ENCODE results near the gene PRSS37. TPM values are rescaled to one million over a fixed set of nuclear protein-coding genes. Genes with fewer than 3 reads are reported as not detected.
"Not testable (repeated sequence)": the region's sequence is repeated elsewhere in the genome, so short reads cannot be mapped to it uniquely, and the experiment has no call there.

Gene PRSS37
- total RNA-seq, 2 donors from 2014 or later: not detected

DNA sequence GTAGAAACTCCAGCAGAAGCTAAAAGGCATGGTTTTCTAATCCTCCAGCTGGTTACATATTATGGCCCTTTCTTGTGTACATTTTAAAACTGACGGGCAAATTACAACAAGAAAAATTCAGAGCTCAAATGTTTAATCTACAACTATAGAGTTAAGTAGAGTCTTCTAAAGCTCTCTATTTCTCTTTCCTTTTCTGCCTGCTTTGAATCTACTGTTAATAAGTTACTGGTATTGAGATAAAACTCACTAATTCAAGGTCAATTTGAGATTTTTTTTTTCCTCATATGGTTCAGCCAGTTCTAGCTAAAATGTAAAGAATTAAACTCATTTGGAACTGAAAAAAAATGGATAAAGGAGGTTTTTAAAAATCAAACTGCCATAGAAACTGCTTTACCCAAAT lies 1.6 kb upstream of the PRSS37 start:
- H3K27me3 Mint-ChIP-seq: no peaks in the 10 kb centered on the region

DNA sequence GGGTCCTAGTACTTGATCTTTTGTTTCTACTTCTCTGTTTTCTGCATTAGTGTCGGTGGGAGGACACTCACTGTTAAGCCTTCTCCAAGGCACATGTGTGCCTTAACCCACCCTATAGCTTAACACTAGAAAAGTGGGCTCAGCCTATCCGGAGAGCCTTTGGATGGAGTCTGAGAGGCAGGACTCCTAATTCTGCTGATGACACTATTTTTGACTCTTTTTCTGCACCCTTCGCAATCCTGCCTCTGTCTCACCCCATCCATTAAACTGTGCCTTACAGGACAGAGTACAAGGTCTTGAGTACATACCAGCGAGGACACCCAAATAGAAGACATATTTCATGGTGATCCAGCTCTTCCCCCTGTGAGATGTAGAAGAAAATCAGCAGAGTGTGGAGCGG lies 577 bp downstream of the PRSS37 start:
- Mint-ChIP-seq H3K4me1 (no peaks in the 10 kb centered on the region), H3K36me3 (ENCODE audit: low read depth) (no peaks in the 10 kb centered on the region), H3K27me3 (no peaks in the 10 kb centered on the region), H3K27ac (no peak overlapping the region), H3K4me3 (no peak overlapping the region)
- ATAC-seq: no peak
- H3K9me3 ChIP-seq (ENCODE audit: control insufficient read depth, low read length, poor library complexity, severe bottlenecking): no peaks in the 10 kb centered on the region
- DNase-seq: no peak

More for the DNA sequence above, 1.6 kb upstream of the PRSS37 start:
- H3K4me3 Mint-ChIP-seq: no peak overlapping the region
- DNase-seq: no peak
- H3K27ac Mint-ChIP-seq: no peak overlapping the region
- no peak for ATAC-seq
- no peaks in the 10 kb centered on the region for H3K4me1 Mint-ChIP-seq
- H3K9me3 ChIP-seq (ENCODE audit: control insufficient read depth, low read length, poor library complexity, severe bottlenecking): no peaks in the 10 kb centered on the region
- no peaks in the 10 kb centered on the region for H3K36me3 Mint-ChIP-seq (ENCODE audit: low read depth)

DNA sequence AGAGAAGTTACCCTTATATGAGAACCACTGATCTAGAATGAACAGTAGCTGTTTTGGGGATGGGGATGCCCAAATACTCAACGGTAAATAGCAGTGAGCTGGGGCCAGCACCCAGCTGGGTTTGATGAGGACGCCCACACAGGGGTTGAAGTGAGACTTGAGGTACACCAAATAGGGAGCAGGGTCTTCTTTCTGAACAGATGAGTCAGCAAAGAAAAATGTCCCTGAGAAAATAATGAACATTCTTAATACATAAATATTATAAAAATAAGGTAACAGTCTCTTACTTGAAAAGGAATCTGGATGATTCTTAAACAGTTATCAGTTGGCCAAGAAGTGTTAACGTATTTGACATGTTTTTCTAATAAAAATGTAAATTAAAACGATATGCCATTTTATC lies 2.0 kb downstream of the PRSS37 start:
- H3K27me3 Mint-ChIP-seq: no peaks in the 10 kb centered on the region
- H3K9me3 ChIP-seq (ENCODE audit: control insufficient read depth, low read length, poor library complexity, severe bottlenecking): no peaks in the 10 kb centered on the region
- no peak overlapping the region for H3K4me3 Mint-ChIP-seq
- H3K27ac Mint-ChIP-seq: no peak overlapping the region
- ATAC-seq: no peak
- no peak for DNase-seq
- peaks cover 2% of the 10 kb centered on the region for H3K36me3 Mint-ChIP-seq (ENCODE audit: low read depth)
- H3K4me1 Mint-ChIP-seq: no peaks in the 10 kb centered on the region

DNA sequence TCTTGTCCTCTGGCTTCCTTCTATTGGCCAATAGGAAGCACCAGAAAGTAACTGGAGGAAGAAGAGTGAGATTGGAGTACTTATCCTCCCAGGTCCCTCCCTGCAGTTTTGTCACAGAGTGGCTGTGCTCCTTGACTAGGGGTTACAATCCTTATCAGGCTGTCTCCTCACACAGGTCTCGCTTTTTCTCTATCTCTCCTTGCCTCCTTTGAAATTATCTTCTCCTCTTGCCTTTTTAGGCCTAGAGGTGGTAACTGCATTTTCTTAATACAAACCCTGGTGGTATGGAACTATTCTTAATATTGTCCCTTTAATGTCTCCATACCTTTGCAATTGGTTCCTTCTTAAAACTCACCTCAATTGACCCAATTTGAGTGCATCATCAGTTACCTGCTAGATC lies 2.7 kb downstream of the PRSS37 start:
- no peaks in the 10 kb centered on the region for H3K4me1 Mint-ChIP-seq
- H3K27ac Mint-ChIP-seq: no peak overlapping the region
- ATAC-seq: no peak
- no peak overlapping the region for H3K4me3 Mint-ChIP-seq
- H3K36me3 Mint-ChIP-seq (ENCODE audit: low read depth): peaks cover 2% of the 10 kb centered on the region
- no peaks in the 10 kb centered on the region for H3K9me3 ChIP-seq (ENCODE audit: control insufficient read depth, low read length, poor library complexity, severe bottlenecking)
- no peaks in the 10 kb centered on the region for H3K27me3 Mint-ChIP-seq
- DNase-seq: no peak

DNA sequence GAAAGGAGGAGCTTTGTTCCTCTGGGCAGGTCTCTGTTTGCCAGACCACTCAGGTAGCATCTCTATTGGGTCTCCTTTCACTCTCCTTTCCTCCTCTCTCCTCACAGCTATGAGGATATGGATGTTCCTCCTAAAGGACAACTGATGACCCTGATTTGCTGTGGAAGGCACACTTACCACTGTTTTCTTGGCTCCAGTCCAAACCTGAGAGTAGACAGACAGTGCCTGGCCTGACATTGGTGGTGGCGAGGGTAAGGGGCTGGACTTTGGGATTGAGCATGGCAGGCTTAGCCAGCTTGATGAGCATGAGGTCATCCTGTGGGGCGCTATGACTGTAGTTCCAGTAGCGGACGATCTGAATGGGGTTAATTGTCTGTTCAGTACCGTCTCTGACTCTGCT lies 3.6 kb downstream of the PRSS37 start:
- no peak overlapping the region for H3K27ac Mint-ChIP-seq
- H3K4me1 Mint-ChIP-seq: no peaks in the 10 kb centered on the region
- DNase-seq: no peak
- no peak for ATAC-seq
- peaks cover 2% of the 10 kb centered on the region for H3K36me3 Mint-ChIP-seq (ENCODE audit: low read depth)
- H3K9me3 ChIP-seq (ENCODE audit: control insufficient read depth, low read length, poor library complexity, severe bottlenecking): no peaks in the 10 kb centered on the region
- no peak overlapping the region for H3K4me3 Mint-ChIP-seq
- H3K27me3 Mint-ChIP-seq: no peaks in the 10 kb centered on the region

DNA sequence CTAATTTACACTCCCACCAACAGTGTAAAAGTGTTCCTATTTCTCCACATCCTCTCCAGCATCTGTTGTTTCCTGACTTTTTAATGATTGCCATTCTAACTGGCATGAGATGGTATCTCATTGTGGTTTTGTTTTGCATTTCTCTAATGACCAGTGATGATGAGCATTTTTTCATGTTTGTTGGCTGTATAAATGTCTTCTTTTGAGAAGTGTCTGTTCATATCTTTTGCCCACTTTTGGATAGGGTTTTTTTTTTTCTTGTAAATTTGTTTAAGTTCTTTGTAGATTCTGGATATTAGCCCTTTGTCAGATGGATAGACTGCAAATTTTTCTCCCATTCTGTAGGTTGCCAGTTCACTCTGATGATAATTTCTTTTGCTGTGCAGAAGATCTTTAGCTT lies 18.9 kb downstream of the PRSS37 start:
- H3K36me3 Mint-ChIP-seq (ENCODE audit: low read depth): not testable (repeated sequence)

DNA sequence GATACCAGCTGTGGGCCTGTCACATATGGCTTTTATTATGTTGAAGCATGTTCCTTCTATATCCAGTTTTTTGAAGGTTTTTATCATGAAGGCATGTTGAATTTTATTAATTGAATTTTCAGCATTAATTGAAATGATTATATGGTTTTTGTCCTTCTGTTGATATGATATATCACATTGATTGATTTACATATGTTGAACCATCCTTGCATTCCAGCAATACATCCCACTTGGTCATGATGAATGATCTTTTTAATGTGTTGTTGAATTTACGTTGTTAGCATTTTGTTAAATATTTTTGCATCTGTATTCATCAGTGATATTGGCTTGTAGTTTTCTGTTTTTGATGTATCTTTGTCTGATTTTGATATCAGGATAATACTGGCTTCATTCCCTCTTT lies 21.2 kb downstream of the PRSS37 start:
- peaks cover 6% of the 10 kb centered on the region for H3K9me3 ChIP-seq (ENCODE audit: control insufficient read depth, low read length, poor library complexity, severe bottlenecking)
- H3K4me3 Mint-ChIP-seq: no peak overlapping the region
- H3K27ac Mint-ChIP-seq: no peak overlapping the region
- H3K27me3 Mint-ChIP-seq: no peaks in the 10 kb centered on the region
- no peak for DNase-seq
- peaks cover 4% of the 10 kb centered on the region for H3K36me3 Mint-ChIP-seq (ENCODE audit: low read depth)
- no peak for ATAC-seq
- no peaks in the 10 kb centered on the region for H3K4me1 Mint-ChIP-seq

More for the DNA sequence above, 18.9 kb downstream of the PRSS37 start:
- not testable (repeated sequence) for DNase-seq; H3K9me3 ChIP-seq (ENCODE audit: control insufficient read depth, low read length, poor library complexity, severe bottlenecking); H3K27me3 Mint-ChIP-seq; H3K4me1 Mint-ChIP-seq; ATAC-seq; H3K4me3 Mint-ChIP-seq; H3K27ac Mint-ChIP-seq

DNA sequence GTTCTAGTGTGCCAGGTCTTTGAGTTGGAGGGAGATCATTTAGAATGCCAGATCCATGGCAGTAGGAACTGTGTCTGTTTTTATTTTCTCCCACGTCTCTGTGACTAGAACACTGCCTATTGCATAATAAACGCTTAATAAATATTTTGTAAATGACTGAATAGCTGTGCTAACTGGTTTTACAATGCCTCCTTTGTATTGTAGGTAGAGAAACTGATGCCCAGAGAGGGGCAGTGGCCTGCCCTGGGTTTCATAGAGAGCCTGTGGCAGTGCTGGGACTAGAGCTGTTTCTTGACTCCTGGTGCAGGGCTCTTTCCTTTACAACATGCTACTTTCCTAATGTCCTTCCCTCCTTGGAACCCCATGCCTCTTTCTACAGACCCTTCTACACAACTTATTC lies 48.8 kb downstream of the PRSS37 start:
- H3K9me3 ChIP-seq (ENCODE audit: control insufficient read depth, low read length, poor library complexity, severe bottlenecking): no peaks in the 10 kb centered on the region
- Mint-ChIP-seq H3K27ac (no peak overlapping the region), H3K4me1 (no peaks in the 10 kb centered on the region), H3K36me3 (ENCODE audit: low read depth) (peaks cover 8% of the 10 kb centered on the region), H3K27me3 (no peaks in the 10 kb centered on the region), H3K4me3 (no peak overlapping the region)
- DNase-seq (no peak), ATAC-seq (no peak)

DNA sequence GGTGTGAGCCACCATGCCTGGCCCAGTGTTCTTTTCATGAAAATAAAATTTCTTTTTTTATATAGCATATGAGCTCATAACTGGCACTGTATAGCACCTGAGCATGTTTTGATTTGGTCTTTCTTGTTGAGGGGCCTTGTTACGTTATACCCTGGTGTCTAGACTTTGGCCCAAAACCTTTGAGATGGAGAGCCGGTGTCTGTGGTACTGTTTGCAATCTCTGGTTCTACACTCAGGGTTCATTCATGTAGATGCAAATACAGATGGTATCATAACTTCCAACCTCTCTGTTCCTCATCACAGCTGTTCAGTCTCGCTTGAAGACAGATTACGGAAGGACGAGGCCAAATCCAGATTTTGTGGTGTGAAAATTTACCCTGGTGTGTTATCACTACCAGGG lies 51.4 kb downstream of the PRSS37 start, which contains the start of gene TAS2R5:
TAS2R5 (plus strand) TSS at position 301 of the 400 bp plus-strand sequence. CDS start 145 bp downstream, outside the sequence.
- no peak for DNase-seq

DNA sequence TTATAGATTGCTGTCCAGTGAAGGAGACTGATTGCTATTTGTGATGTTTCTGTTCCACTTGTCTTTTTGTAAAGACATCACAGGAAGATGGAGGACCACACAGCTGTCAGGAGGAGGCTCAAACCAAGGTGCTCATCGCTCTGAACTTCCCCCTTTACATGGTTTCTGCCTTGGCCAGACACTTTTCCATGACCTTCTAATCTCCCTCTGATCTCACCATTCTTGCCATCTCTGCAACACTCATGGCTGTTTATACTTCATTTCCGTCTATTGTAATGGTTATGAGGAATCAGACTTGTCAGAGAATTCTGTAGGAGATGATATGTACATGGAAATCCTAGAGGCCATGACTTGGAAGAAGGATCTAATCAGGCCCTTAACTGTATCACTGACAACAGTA lies 53.0 kb downstream of the PRSS37 start:
- H3K36me3 Mint-ChIP-seq (ENCODE audit: low read depth): peaks cover 6% of the 10 kb centered on the region
- H3K27me3 Mint-ChIP-seq: no peaks in the 10 kb centered on the region
- no peak for DNase-seq
- H3K4me1 Mint-ChIP-seq: peaks cover 7% of the 10 kb centered on the region
- no peaks in the 10 kb centered on the region for H3K9me3 ChIP-seq (ENCODE audit: control insufficient read depth, low read length, poor library complexity, severe bottlenecking)
- no peak overlapping the region for H3K4me3 Mint-ChIP-seq
- ATAC-seq: no peak
- H3K27ac Mint-ChIP-seq: peak overlapping the region; percentile 51

More for the DNA sequence above, 51.4 kb downstream of the PRSS37 start, which contains the start of gene TAS2R5:
- Mint-ChIP-seq H3K27ac (no peak within 1 kb of the TSS), H3K4me1 (peaks cover 7% of the 10 kb centered on the region), H3K4me3 (no peak within 1 kb of the TSS), H3K36me3 (ENCODE audit: low read depth) (peaks cover 8% of the 10 kb centered on the region), H3K27me3 (no peaks in the 10 kb centered on the region)
- H3K9me3 ChIP-seq (ENCODE audit: control insufficient read depth, low read length, poor library complexity, severe bottlenecking): no peaks in the 10 kb centered on the region
- ATAC-seq: no peak

Other genes with a start within 250 kb of the PRSS37 start
- gene DENND11, start 139.3 kb downstream of the PRSS37 start, total RNA-seq: 10 to 100 TPM; 34.1 to 37.6 TPM
- gene WEE2, start 133.1 kb downstream of the PRSS37 start, total RNA-seq: not detected
- gene SSBP1, start 103.1 kb downstream of the PRSS37 start, total RNA-seq: 10 to 100 TPM; 81.3 to 91.3 TPM
- gene TAS2R3, start 77.4 kb downstream of the PRSS37 start, total RNA-seq: under 1 TPM; 0.42 to 0.87 TPM
- under 1 TPM; 0.37 to 0.50 TPM for gene TAS2R4, start 64.8 kb downstream of the PRSS37 start, total RNA-seq
- gene TAS2R5, start 51.3 kb downstream of the PRSS37 start, total RNA-seq: 1 to 10 TPM in 1 of 2 donors, under 1 TPM in 1; 0.90 to 1.1 TPM
- not detected for gene OR9A4, start 74.9 kb upstream of the PRSS37 start, total RNA-seq
- gene CLEC5A, start 105.5 kb upstream of the PRSS37 start, total RNA-seq: under 1 TPM in 1 of 2 donors, not detected in 1; 0.27 TPM
- gene TAS2R38, start 132.3 kb upstream of the PRSS37 start, total RNA-seq: not detected
- under 1 TPM; 0.07 to 0.08 TPM for gene MGAM, start 154.4 kb upstream of the PRSS37 start, total RNA-seq